Muscle layer of colon (tissue), 2 donors: ENCODE measurements around the gene CYP27A1.
"Not testable (repeated sequence)": the region's sequence is repeated elsewhere in the genome, so short reads cannot be mapped to it uniquely, and the experiment has no call there.

Experiments
- H3K27ac ChIP-seq: one replicate; pipeline ENCODE4 v1.7.0; 2013; ENCODE audit warnings: low read depth, mild to moderate bottlenecking, low read length, moderate library complexity
- H3K27me3 ChIP-seq, 2 donors: one replicate each; pipeline ENCODE4 v1.7.0; 2013; ENCODE audit warnings: low read length in 2 of 2, mild to moderate bottlenecking in 2 of 2; ENCODE audit not compliant: insufficient read depth in 2 of 2, control insufficient read depth in 1 of 2
- H3K36me3 ChIP-seq: one replicate; pipeline ENCODE4 v1.7.0; 2013; ENCODE audit warnings: mild to moderate bottlenecking, low read length; ENCODE audit not compliant: insufficient read depth
- H3K4me1 ChIP-seq: one replicate; pipeline ENCODE4 v1.7.0; 2013; ENCODE audit warnings: mild to moderate bottlenecking, low read length; ENCODE audit not compliant: insufficient read depth
- H3K4me3 ChIP-seq, 2 donors: one replicate each; pipeline ENCODE4 v1.7.0; 2013; ENCODE audit warnings: low read length in 2 of 2, low read depth in 1 of 2, mild to moderate bottlenecking in 1 of 2, moderate library complexity in 1 of 2
- H3K9ac ChIP-seq: one replicate; pipeline ENCODE4 v1.7.0; 2013; ENCODE audit warnings: low read length
- H3K9me3 ChIP-seq: one replicate; pipeline ENCODE4 v1.7.0; 2013; ENCODE audit warnings: mild to moderate bottlenecking, low read length
- donor health status: abdominal sarcoma.
- donor health status: Adenocarcinoma of cecum.

CYP27A1 gene

GRCh38 chr2:218746960-218747359 lies 35.0 kb upstream of the CYP27A1 start:
- Histone ChIP-seq H3K36me3 (peaks cover 54% of the 10 kb centered on the region), H3K4me3 (no peak overlapping the region), H3K9ac (no peak overlapping the region), H3K4me1 (peaks cover 6% of the 10 kb centered on the region), H3K9me3 (no peaks in the 10 kb centered on the region), H3K27me3 (no peaks in the 10 kb centered on the region), H3K27ac (no peak overlapping the region)

DNA sequence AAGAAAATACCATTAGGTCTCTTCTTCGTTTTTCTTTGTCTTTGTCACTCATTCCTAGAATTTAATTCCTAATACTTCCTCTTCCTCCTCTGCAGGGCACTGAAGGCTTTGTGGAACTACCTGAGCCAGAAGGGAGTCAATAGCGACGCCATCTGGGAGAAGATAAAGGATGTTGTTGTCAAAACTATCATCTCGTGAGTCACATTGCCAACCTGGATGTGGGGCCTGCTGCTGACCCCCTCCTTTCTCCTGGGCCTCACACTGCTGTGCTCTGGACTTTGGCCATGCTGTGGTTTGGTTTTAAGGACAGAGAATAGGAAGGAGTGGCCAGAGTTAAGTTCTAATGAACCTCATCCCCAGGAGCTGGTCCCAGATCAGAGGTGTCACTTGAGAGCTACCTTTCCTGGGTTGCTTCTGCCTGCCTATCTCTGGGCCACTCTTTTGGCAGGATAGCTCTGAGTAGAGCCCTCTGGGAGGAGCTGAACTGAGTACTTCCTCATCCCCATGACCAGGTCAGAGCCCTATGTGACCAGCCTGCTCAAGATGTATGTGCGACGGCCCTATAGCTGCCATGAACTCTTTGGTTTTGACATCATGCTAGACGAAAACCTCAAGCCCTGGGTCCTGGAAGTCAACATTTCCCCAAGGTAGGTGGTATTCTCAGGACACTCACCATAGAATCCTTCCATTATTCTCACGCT lies 33.1 kb upstream of the CYP27A1 start:
- Histone ChIP-seq H3K9me3 (no peaks in the 10 kb centered on the region), H3K27me3 (no peaks in the 10 kb centered on the region), H3K9ac (no peak overlapping the region), H3K4me3 (no peak overlapping the region), H3K36me3 (peaks cover 73% of the 10 kb centered on the region), H3K27ac (no peak overlapping the region), H3K4me1 (peaks cover 6% of the 10 kb centered on the region)

- Histone ChIP-seq H3K36me3 (peaks cover 57% of the 10 kb centered on the region), H3K9ac (no peak overlapping the region), H3K4me1 (no peaks in the 10 kb centered on the region), H3K27me3 (no peaks in the 10 kb centered on the region), H3K9me3 (no peaks in the 10 kb centered on the region), H3K4me3 (no peak overlapping the region), H3K27ac (no peak overlapping the region)
These were observed 27.7 kb upstream of the CYP27A1 start for GRCh38 chr2:218754201-218754600.

DNA sequence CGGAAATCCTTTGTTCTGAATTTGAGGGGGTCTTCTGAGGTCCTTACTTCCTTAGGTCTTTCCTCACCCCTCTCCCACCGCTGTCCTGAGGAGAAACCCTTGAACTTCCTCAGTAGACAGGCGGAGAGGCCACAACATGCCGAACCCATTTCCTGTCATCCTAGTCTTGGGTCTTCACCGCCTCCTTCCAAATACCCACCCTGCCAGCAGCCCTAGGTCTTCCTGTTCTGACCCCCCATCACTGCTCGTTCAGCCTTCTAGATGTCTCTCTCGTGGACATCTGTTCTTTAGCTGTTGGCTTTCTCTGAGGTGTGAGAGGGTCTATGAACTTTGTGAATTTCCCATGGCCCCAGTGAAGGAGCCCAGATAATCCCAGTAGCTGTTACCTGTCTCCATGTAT lies 27.2 kb upstream of the CYP27A1 start:
- no peak overlapping the region for H3K27ac ChIP-seq
- no peaks in the 10 kb centered on the region for H3K4me1 ChIP-seq
- H3K27me3 ChIP-seq = no peaks in the 10 kb centered on the region
- peaks cover 52% of the 10 kb centered on the region for H3K36me3 ChIP-seq
- H3K9ac ChIP-seq = no peak overlapping the region
- no peak overlapping the region for H3K4me3 ChIP-seq
- no peaks in the 10 kb centered on the region for H3K9me3 ChIP-seq

GRCh38 chr2:218755198-218755566 lies 26.8 kb upstream of the CYP27A1 start:
- Histone ChIP-seq H3K9me3 (no peaks in the 10 kb centered on the region), H3K4me1 (no peaks in the 10 kb centered on the region), H3K27me3 (no peaks in the 10 kb centered on the region), H3K27ac (no peak overlapping the region), H3K9ac (no peak overlapping the region), H3K36me3 (peaks cover 48% of the 10 kb centered on the region), H3K4me3 (no peak overlapping the region)

GRCh38 chr2:218755567-218756404 lies 26.2 kb upstream of the CYP27A1 start:
- H3K27ac ChIP-seq = no peak overlapping the region
- H3K4me3 ChIP-seq = no peak overlapping the region
- H3K36me3 ChIP-seq = peaks cover 42% of the 10 kb centered on the region
- H3K9me3 ChIP-seq = no peaks in the 10 kb centered on the region
- no peaks in the 10 kb centered on the region for H3K4me1 ChIP-seq
- H3K9ac ChIP-seq = no peak overlapping the region
- H3K27me3 ChIP-seq = no peaks in the 10 kb centered on the region

DNA sequence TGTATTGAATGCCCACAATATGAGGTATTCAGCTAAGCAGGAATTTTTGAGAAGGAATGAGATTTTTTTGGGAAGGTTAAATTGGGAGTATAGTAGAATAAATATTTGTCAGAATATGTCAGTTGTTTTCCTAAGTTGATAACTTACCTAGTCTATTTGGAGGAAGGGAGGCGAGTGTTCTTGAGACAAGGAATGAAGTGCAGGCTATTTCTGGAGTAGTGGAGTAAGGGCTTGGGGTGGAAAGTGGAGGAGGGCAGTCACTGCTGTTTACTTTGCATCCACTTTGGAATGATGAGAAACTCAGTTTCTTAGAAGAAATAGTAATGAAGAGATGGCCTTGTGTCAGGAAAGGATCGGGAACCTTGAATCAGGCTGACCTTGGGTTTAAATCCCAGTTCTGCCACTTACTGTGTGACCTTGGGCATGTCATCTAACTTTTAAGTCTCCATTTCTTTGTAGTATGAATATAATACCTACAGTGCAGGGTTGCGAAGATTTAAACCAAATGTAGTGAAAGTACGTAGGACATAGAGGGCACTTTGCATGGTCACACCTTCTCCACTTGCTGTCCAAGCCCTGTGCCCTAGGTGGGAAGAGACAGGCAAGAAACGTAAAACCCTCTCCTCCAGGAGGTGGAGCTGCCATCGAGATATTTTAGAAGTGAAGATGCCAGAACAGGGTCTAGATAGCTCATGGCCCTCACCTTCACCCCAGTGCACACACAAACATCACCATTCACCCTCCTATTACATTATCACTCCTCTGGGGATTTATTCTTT lies 25.2 kb upstream of the CYP27A1 start:
- no peaks in the 10 kb centered on the region for H3K4me1 ChIP-seq
- H3K9ac ChIP-seq = no peak overlapping the region
- H3K27me3 ChIP-seq = no peaks in the 10 kb centered on the region
- H3K4me3 ChIP-seq = no peak overlapping the region
- H3K36me3 ChIP-seq = peaks cover 36% of the 10 kb centered on the region
- H3K27ac ChIP-seq = no peak overlapping the region
- no peaks in the 10 kb centered on the region for H3K9me3 ChIP-seq

DNA sequence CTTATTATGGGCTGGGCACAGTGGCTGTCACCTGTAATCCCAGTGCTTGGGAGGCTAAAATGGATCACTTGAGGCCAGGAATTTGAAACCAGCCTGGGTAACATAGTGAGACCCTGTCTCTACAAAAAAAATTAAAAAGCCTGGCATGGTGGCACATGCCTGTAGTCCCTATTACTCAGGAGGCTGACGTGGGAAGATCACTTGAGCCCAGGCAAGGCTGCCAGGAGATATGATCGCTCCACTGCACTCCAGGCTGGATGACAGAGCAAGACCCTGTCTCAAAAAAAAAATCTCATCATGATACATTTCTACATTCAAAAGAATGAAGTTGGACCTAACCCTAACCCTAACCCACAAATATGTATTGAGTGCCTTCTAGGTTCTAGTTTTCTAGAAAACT lies 20.2 kb upstream of the CYP27A1 start:
- Histone ChIP-seq H3K27me3 (no peaks in the 10 kb centered on the region), H3K36me3 (no peaks in the 10 kb centered on the region), H3K27ac (no peak overlapping the region), H3K4me1 (no peaks in the 10 kb centered on the region), H3K9me3 (no peaks in the 10 kb centered on the region), H3K9ac (no peak overlapping the region), H3K4me3 (no peak overlapping the region)

GRCh38 chr2:218772759-218773158 lies 9.2 kb upstream of the CYP27A1 start:
- not testable (repeated sequence) for H3K9me3 ChIP-seq, H3K36me3 ChIP-seq, H3K9ac ChIP-seq, H3K27ac ChIP-seq, H3K27me3 ChIP-seq, H3K4me3 ChIP-seq, H3K4me1 ChIP-seq

GRCh38 chr2:218773881-218774280 lies 8.1 kb upstream of the CYP27A1 start:
- Histone ChIP-seq H3K9ac (no peak overlapping the region), H3K9me3 (no peaks in the 10 kb centered on the region), H3K27me3 (no peaks in the 10 kb centered on the region), H3K27ac (no peak overlapping the region), H3K4me1 (no peaks in the 10 kb centered on the region), H3K36me3 (no peaks in the 10 kb centered on the region), H3K4me3 (no peak overlapping the region)

DNA sequence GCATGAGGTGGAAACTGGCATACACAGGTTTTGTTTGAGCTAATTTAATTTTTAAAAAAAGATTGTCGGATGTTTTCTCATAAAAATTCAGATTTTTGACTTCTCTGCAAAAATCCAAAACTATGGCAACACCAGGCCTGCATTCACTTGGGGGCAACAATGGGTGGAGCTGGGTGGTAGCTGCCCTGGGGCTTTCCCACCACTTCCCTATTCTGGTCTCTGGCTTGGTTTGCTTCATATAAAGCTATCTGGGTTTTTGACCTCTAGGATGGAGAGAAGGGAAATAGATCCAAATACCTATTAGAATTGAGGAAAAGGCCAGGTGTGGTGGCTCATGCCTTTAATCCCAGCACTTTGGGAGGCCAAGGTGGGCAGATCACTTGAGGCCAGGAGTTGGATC lies 5.5 kb upstream of the CYP27A1 start:
- Histone ChIP-seq H3K9ac (no peak overlapping the region), H3K9me3 (no peaks in the 10 kb centered on the region), H3K4me1 (no peaks in the 10 kb centered on the region), H3K27me3 (no peaks in the 10 kb centered on the region), H3K4me3 (no peak overlapping the region), H3K36me3 (no peaks in the 10 kb centered on the region), H3K27ac (no peak overlapping the region)
